VCaP (cell line): ENCODE results near the gene KIRREL1.
A peak's percentile ranks its signal among the peaks of the same experiment; 100 is the strongest.

Experiments used
- H3K27ac ChIP-seq: fragments of 450-650 bp; 2 replicates; pipeline ENCODE4 v1.5.1; 2017
- TF ChIP-seq, protein P1 (sequence below): fragments of 450-650 bp; conservative IDR thresholded peaks from 2 replicates; pipeline ENCODE4 v1.5.1; 2017; ENCODE audit warnings: mild to moderate bottlenecking, moderate library complexity

The KIRREL1 gene

DNA sequence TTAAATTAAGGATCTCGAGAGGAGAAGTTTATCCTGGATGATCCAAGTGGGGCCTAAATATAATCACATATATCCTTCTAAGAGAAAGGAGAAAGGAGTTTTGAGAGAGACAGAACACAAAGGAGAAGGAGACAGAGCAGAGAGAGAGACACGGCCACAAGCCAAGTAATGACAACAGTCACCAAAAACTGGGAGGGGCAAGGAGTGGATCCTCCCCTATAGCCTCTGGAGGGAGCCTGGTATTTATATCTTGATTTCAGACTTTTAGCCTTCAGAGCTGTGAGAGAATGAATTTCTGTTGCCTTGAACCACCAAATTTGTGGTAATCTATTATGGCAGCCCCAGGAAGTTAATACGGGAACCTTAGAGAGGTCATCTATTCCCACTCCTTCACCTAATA is 137.8 kb downstream of the KIRREL1 start:
- TF ChIP-seq, protein P1, sequence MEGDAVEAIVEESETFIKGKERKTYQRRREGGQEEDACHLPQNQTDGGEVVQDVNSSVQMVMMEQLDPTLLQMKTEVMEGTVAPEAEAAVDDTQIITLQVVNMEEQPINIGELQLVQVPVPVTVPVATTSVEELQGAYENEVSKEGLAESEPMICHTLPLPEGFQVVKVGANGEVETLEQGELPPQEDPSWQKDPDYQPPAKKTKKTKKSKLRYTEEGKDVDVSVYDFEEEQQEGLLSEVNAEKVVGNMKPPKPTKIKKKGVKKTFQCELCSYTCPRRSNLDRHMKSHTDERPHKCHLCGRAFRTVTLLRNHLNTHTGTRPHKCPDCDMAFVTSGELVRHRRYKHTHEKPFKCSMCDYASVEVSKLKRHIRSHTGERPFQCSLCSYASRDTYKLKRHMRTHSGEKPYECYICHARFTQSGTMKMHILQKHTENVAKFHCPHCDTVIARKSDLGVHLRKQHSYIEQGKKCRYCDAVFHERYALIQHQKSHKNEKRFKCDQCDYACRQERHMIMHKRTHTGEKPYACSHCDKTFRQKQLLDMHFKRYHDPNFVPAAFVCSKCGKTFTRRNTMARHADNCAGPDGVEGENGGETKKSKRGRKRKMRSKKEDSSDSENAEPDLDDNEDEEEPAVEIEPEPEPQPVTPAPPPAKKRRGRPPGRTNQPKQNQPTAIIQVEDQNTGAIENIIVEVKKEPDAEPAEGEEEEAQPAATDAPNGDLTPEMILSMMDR: no peak
- H3K27ac ChIP-seq: no peak overlapping the region

DNA sequence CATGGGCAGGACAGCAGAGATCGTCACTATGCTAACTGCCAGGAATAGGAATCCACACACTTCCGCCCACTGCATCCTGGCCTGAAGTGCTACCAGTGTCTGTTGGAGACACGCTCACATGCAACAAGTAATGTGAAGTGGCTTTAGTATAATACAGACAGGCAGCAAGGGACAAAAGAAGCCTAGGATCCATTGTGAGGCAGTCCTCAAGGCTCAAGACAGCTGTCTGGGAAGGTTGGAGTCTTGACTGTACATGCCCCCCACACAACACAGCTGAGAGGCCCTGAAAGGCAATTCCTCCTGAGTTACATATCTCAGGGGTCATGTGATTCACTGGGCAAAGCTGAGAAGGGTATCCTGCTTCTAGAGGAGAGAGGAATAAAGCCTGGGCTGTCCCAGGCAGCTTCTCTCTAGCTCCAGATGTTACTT is 147.3 kb downstream of the KIRREL1 start:
- H3K27ac ChIP-seq: no peak overlapping the region
- TF ChIP-seq, protein P1: no peak

DNA sequence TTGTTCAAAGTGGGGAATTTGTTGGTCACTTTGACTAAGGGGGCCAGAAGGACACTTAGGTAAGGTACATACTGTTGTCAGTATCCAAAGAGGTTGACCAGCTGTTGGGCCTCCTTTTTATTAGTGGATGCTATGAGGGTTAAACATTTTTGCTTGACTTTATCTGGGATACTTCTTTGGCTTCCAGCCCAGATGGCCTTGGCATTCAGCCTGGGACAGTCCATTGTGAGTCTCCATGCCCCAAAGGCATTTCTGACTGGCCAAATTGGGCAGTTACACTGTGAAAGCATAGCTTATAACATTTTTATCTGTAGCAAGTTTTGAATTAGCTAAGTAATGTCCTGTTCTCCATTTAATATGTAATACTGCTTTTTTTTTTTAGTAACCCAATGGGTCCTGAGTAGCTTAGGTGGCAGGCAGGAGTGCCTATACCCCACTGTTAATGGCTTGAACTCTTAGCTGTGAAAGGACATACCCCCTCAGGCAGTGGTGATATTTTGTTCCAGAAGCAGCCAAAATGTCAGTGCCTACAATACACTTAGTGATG is 151.8 kb downstream of the KIRREL1 start:
- TF ChIP-seq, protein P1: no peak
- H3K27ac ChIP-seq: peak overlapping the region; percentile 47

DNA sequence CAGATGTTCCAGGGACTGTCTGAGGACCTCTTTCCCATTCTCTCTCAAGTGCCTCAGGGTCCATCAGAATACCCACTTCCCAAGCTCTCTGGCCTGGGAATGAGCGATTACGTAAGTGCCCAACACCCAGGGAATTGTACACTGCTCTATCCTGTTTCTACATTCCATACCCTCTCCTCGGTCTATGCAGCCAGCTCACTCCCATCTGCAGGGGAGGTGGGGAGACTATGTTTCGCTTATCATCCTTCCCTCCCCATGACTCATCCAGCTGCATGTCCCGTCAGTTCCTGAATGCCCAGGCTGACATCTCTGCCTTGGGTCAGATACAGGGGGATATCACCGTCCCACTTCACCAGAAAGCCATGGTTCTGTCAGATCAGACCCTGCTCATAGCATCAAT is 152.7 kb downstream of the KIRREL1 start:
- TF ChIP-seq, protein P1: no peak
- H3K27ac ChIP-seq: peak overlapping the region; percentile 47

DNA sequence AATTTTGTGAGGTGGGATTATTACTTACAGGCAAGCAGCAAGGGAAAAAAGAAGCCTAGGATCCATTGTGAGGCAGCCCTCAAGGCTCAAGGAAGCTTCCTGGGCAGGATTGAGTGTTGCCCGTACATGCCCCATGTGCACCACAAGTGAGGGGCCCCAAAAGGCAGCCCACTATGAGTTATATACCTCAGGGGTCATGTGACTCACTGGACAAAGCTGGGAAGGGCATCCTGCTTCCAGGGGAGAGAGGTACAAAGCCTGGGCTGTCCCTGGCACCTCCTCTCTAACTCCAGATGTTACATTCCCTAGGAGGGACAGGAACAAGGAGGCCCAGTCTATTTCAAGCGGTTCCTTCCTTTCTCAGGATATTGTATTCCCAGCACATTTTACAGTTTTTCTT is 153.3 kb downstream of the KIRREL1 start:
- TF ChIP-seq, protein P1: no peak
- no peak overlapping the region for H3K27ac ChIP-seq

DNA sequence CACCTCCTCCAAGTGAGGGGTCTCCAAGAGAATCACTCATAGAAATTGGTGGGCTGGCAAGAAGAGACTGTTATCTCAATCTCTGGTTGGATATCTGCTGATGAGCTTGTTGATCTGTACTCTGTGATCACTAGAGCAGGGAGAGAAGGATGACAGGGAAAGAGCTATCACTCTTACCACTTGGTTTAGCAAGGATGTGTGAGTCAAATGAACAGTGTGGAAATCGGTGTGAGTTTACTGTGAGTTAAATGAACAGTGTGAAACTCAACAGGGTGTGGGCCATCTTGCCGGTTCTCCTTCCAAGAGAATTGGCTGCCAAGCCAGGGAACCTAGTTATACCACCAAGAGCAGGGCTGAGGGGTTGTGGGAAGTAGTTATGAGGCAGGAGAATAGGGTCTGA is 154.0 kb downstream of the KIRREL1 start:
- TF ChIP-seq, protein P1: no peak
- no peak overlapping the region for H3K27ac ChIP-seq

DNA sequence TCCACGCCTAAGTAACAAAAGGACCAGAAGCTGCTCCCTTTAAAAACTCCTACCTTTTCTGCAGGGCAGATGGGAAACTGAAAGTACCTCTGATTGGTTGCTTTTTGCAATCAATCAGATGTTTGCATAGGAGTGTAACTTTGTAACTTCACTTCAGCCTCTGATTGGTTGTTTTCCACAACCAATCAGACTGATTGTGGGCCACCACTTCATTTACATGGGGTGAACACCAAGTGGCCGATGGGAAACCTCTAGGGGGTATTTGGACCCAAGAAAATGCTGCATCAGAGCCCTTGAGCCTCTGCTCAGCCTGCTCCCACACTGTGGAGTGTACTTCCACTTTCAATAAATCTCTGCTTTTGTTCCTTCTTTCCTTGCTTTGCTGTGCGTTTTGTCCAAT is 154.4 kb downstream of the KIRREL1 start:
- H3K27ac ChIP-seq: no peak overlapping the region
- TF ChIP-seq, protein P1: no peak
